Limb (tissue), 2 donors: Measurements from ENCODE around the gene REXO5.
"Not testable (repeated sequence)": the region's sequence is repeated elsewhere in the genome, so short reads cannot be mapped to it uniquely, and the experiment has no call there.

Source experiments
- DNase-seq, 2 donors: peaks; one replicate each; pipeline ENCODE4 v3.0.0-alpha.2; 2016; ENCODE audit errors: extremely low spot score in 2 of 2

REXO5 gene

GRCh38 chr16:20806168-20807050 is at the start of gene REXO5, which contains the start of gene ERI2:
REXO5 (plus strand) TSS chr16:20806527; CDS start chr16:20806954, 427 bp downstream.
ERI2 (minus strand) TSS chr16:20806472; CDS start chr16:20806430, 42 bp downstream.
- peak; percentile 93 to 96 for DNase-seq

- no peak for DNase-seq
Observed at GRCh38 chr16:20760346-20760745, 46.0 kb upstream of the REXO5 start.

- DNase-seq = no peak
Observed at GRCh38 chr16:20761175-20761574, 45.2 kb upstream of the REXO5 start.

- DNase-seq = no peak
Observed at GRCh38 chr16:20762404-20763123, 43.8 kb upstream of the REXO5 start.

GRCh38 chr16:20763461-20764232 is 42.7 kb upstream of the REXO5 start, which contains the start of gene ACSM3:
ACSM3 (plus strand) TSS chr16:20764014; CDS start chr16:20770035, 6,021 bp downstream.
- DNase-seq = peak; percentile 36 to 76

GRCh38 chr16:20764448-20764847 is 41.9 kb upstream of the REXO5 start:
- not testable (repeated sequence) for DNase-seq

GRCh38 chr16:20765732-20766131 is 40.6 kb upstream of the REXO5 start:
- no peak for DNase-seq

- DNase-seq = no peak
Observed at GRCh38 chr16:20766294-20766693, 40.0 kb upstream of the REXO5 start.

- no peak for DNase-seq
Observed at GRCh38 chr16:20767577-20767976, 38.8 kb upstream of the REXO5 start.

- DNase-seq = no peak
Observed at GRCh38 chr16:20768121-20768520, 38.2 kb upstream of the REXO5 start.

- DNase-seq = no peak
Observed at GRCh38 chr16:20768818-20769217, 37.5 kb upstream of the REXO5 start.

- DNase-seq = no peak
Observed at GRCh38 chr16:20773679-20774078, 32.6 kb upstream of the REXO5 start.

GRCh38 chr16:20774703-20775362 is 31.5 kb upstream of the REXO5 start:
- peak in 1 of 2 donors; percentile 27 for DNase-seq

GRCh38 chr16:20781697-20782096 is 24.6 kb upstream of the REXO5 start:
- DNase-seq = no peak

- DNase-seq = no peak
Observed at GRCh38 chr16:20782470-20782869, 23.9 kb upstream of the REXO5 start.

GRCh38 chr16:20784204-20784603 is 22.1 kb upstream of the REXO5 start:
- no peak for DNase-seq

- no peak for DNase-seq
Observed at GRCh38 chr16:20789130-20789529, 17.2 kb upstream of the REXO5 start.

GRCh38 chr16:20791923-20792612 is 14.3 kb upstream of the REXO5 start:
- DNase-seq = no peak

- DNase-seq = no peak
Observed at GRCh38 chr16:20798364-20798763, 8.0 kb upstream of the REXO5 start.

- DNase-seq = peak in 1 of 2 donors; percentile 58
Observed at GRCh38 chr16:20799599-20799998, 6.7 kb upstream of the REXO5 start.
